K562 (cell line): ENCODE data around the gene SLFN5. TPM values are rescaled to one million over a fixed set of nuclear protein-coding genes. Genes with fewer than 3 reads are reported as not detected.

Source experiments
- ATAC-seq: fragments of 200-7000 bp; cut with Tn5 transposase; 3 replicates; pipeline ENCODE4 v1.9.1; 2020; ENCODE audit warnings: moderate library complexity
- Bru-seq: library from RNA; stranded (reverse); fragments of 400-500 nt; gene quantifications from one replicate; lab custom pipeline; 2021; lab: Mats Ljungman, UMichigan
- BruChase-seq, 2 experiments: library from RNA; stranded (reverse); fragments of 400-500 nt; gene quantifications; one replicate each; lab custom pipeline; 2021; lab: Mats Ljungman, UMichigan
- BruUV-seq: library from RNA; stranded (reverse); fragments of 400-500 nt; replicated peaks from 2 replicates; lab custom pipeline; 2021; lab: Mats Ljungman, UMichigan
- CTCF ChIA-PET: fragments of 300-600 bp; formaldehyde crosslinking; extraction: SDS; loops from one replicate; lab custom pipeline; 2021; ENCODE audit warnings: low intra/inter-chr PET ratio; lab: Yijun Ruan, JAX
- POLR2A ChIA-PET: fragments of 300-600, 350-650 bp; sonication (Branson Sonifier 250); formaldehyde crosslinking; extraction: SDS; loops from one replicate; lab custom pipeline; 2021; ENCODE audit warnings: antibody characterized with exemption, inconsistent platforms; lab: Yijun Ruan, JAX
- DNase-seq, 4 experiments: peaks; one replicate each; pipeline versions ENCODE4 v3.0.0 to v3.0.0-alpha.2; 2011 to 2018; ENCODE audit warnings: low spot score in 3 of 4, mixed read lengths in 3 of 4; ENCODE audit errors: extremely low read depth in 1 of 4
- FAIRE-seq: peaks from 2 replicates; lab custom pipeline; 2011; peaks lifted over from hg19 to GRCh38; lab: Jason Lieb, UNC
- H2AFZ ChIP-seq: 2 replicates; pipeline ENCODE4 v1.6.0; 2011; ENCODE audit warnings: low read depth, low read length, control low read depth, inconsistent platforms
- H3K27ac ChIP-seq: fragments of 200-600 bp; 3 replicates; pipeline ENCODE4 v1.8.0; 2011; ENCODE audit warnings: low read depth, mild to moderate bottlenecking, control low read depth, inconsistent platforms, low read length, moderate library complexity, mixed read lengths; ENCODE audit errors: extremely low read depth
- H3K27me3 ChIP-seq, 2 experiments: fragments of 300-600 bp in 1 of 2; 2 replicates in 1 of 2; 3 replicates in 1 of 2; pipeline versions ENCODE4 v1.6.0 to v1.8.0; 2011; ENCODE audit warnings: inconsistent platforms in 2 of 2, low read length in 2 of 2, mild to moderate bottlenecking in 1 of 2, mixed read lengths in 1 of 2, moderate library complexity in 1 of 2; ENCODE audit not compliant: control insufficient read depth in 2 of 2, insufficient read depth in 2 of 2
- H3K36me3 ChIP-seq: fragments of 300-600 bp; 3 replicates; pipeline ENCODE4 v1.8.0; 2011; ENCODE audit warnings: mild to moderate bottlenecking, low read length, inconsistent platforms; ENCODE audit not compliant: control insufficient read depth, insufficient read depth
- H3K4me1 ChIP-seq, 2 experiments: fragments of 200-600 bp in 1 of 2; replicated peaks in 1 of 2; 2 replicates in 1 of 2; 3 replicates in 1 of 2; pipeline versions ENCODE4 v1.5.1 to v1.8.0; 2011; ENCODE audit warnings: inconsistent platforms in 2 of 2, low read length in 2 of 2, mild to moderate bottlenecking in 1 of 2, mixed read lengths in 1 of 2, moderate library complexity in 1 of 2; ENCODE audit not compliant: control insufficient read depth in 2 of 2, insufficient read depth in 2 of 2
- H3K4me2 ChIP-seq: 2 replicates; pipeline ENCODE4 v1.6.1; 2011; ENCODE audit warnings: low read length, control low read depth, inconsistent platforms, mixed read lengths; ENCODE audit not compliant: insufficient read depth
- H3K4me3 ChIP-seq: fragments of 200-600 bp; sonication (generic), shearing (Covaris generic); 2 replicates; pipeline ENCODE4 v1.5.1; 2016; ENCODE audit warnings: control low read depth, inconsistent platforms
- H3K79me2 ChIP-seq: fragments of 200-600 bp; 3 replicates; pipeline ENCODE4 v1.8.0; 2011; ENCODE audit warnings: low read length, inconsistent platforms; ENCODE audit not compliant: control insufficient read depth, insufficient read depth
- H3K9ac ChIP-seq, 2 experiments: 2 replicates each; pipeline versions ENCODE4 v1.6.0 to v1.6.1; 2011; ENCODE audit warnings: low read depth in 2 of 2, low read length in 2 of 2, control low read depth in 1 of 2, inconsistent platforms in 1 of 2, mild to moderate bottlenecking in 1 of 2, mixed read lengths in 1 of 2; ENCODE audit not compliant: insufficient read depth in 1 of 2
- H3K9me1 ChIP-seq: one replicate; pipeline ENCODE4 v1.6.0; 2011; ENCODE audit warnings: inconsistent platforms, mild to moderate bottlenecking, low read length, moderate library complexity; ENCODE audit not compliant: control insufficient read depth, insufficient read depth
- H3K9me3 ChIP-seq: replicated peaks from 2 replicates; pipeline ENCODE4 v1.5.1; 2011; ENCODE audit warnings: low read depth, low read length, inconsistent platforms; ENCODE audit not compliant: control insufficient read depth, insufficient read depth
- H4K20me1 ChIP-seq: replicated peaks from 2 replicates; pipeline ENCODE4 v1.6.1; 2011; ENCODE audit warnings: low read length, inconsistent platforms, mixed read lengths; ENCODE audit not compliant: control insufficient read depth, insufficient read depth
- NFYB ChIP-seq: IDR thresholded peaks from 2 replicates; pipeline ENCODE4 v1.6.1; 2011; ENCODE audit warnings: mild to moderate bottlenecking, moderate library complexity; ENCODE audit not compliant: insufficient read length; ENCODE audit errors: extremely low read depth
- PKNOX1 ChIP-seq: fragments of 450-650 bp; IDR thresholded peaks from 2 replicates; pipeline ENCODE4 v1.6.1; 2016
- POLR2G ChIP-seq: fragments of 200-400 bp; formaldehyde crosslinking; IDR thresholded peaks from 2 replicates; pipeline ENCODE4 v1.6.1; 2017; ENCODE audit warnings: low read depth, mild to moderate bottlenecking, antibody characterized with exemption, low read length, moderate library complexity
- ZNF263 ChIP-seq: sonication (generic); formaldehyde crosslinking; IDR thresholded peaks from 2 replicates; pipeline ENCODE4 v1.8.0; 2022; ENCODE audit warnings: mild to moderate bottlenecking, missing genetic modification reagents, borderline replicate concordance
- ZNF395 ChIP-seq: fragments of 200-800 bp; sonication (Bioruptor generic); IDR thresholded peaks from 2 replicates; pipeline ENCODE4 v1.6.1; 2017; ENCODE audit warnings: missing genetic modification characterization, missing compliant biosample characterization
- ZNF57 ChIP-seq: fragments of 450-650 bp; formaldehyde crosslinking; IDR thresholded peaks from 2 replicates; pipeline ENCODE4 v1.4.0; 2020; ENCODE audit warnings: mild to moderate bottlenecking, moderate library complexity
- WGBS: fragments of 100-300 bp; shearing (Covaris generic); methylation state at CpG from one replicate; pipeline ENCODE4 v1.1.6; 2016; ENCODE audit warnings: low coverage, mixed read lengths; ENCODE audit not compliant: insufficient coverage; ENCODE audit errors: missing lambda C conversion rate; 5-methylcytosine and 5-hydroxymethylcytosine counted together
- in situ Hi-C: fragments of 300-500 bp; cut with MboI; formaldehyde crosslinking; loops from 4 replicates; pipeline ENCODE4 v1.15.0; 2018; ENCODE audit warnings: inconsistent platforms, mixed read lengths
- intact Hi-C: fragments of 100-400 bp; cut with micrococcal nuclease; formaldehyde crosslinking; loops from 2 replicates; pipeline ENCODE4 v1.14.2; 2022
- long read RNA-seq, 3 experiments: library from polyadenylated mRNA in 2 of 3; library from RNA in 1 of 3; unstranded in 2 of 3; stranded (forward) in 1 of 3; transcript quantifications; one replicate each; pipeline ENCODE4 v2.0.0, GENCODE V29; 2019 to 2022
- polyA minus RNA-seq, 3 experiments: library from RNA; depleted of rRNA, polyadenylated mRNA; stranded (reverse); fragments of >200 nt; gene quantifications; 2 replicates each; pipeline ENCODE4 v1.2.3, GENCODE V29; 2011
- polyA plus RNA-seq, 8 experiments: library from polyadenylated mRNA; depleted of rRNA in 4 of 8; stranded (reverse) in 5 of 8; unstranded in 3 of 8; fragments of >200 nt; fragmentation: Nextera tagmentation in 2 of 8; fragmentation: Illumina TruSeq in 1 of 8; extraction: Ambion mirVana in 2 of 8; extraction: Trizol in 1 of 8; gene quantifications; 2 replicates each; pipeline versions ENCODE4 v1.2.1 to v1.2.3, GENCODE V29; 2011 to 2014; ENCODE audit warnings: inconsistent platforms in 1 of 8, missing spikeins in 1 of 8
- total RNA-seq, 7 experiments: library from RNA; depleted of rRNA in 6 of 7; stranded (reverse); fragments of >200 nt in 6 of 7; fragmentation: Illumina TruSeq in 2 of 7; extraction: Trizol in 2 of 7; gene quantifications; 2 replicates each; pipeline versions ENCODE4 v1.2.1 to v1.2.3, GENCODE V29; 2011 to 2021; ENCODE audit warnings: low replicate concordance in 1 of 7
- TF ChIP-seq, protein P1 (sequence below), 2 experiments: IDR thresholded peaks in 1 of 2; conservative IDR thresholded peaks in 1 of 2; 2 replicates each; pipeline ENCODE4 v1.6.1; 2016; ENCODE audit warnings: low read depth in 2 of 2, mild to moderate bottlenecking in 1 of 2, missing compliant biosample characterization in 1 of 2, missing genetic modification characterization in 1 of 2, moderate library complexity in 1 of 2
- TF ChIP-seq, protein P2 (sequence below): fragments of 200-800 bp; sonication (Bioruptor generic); IDR thresholded peaks from 2 replicates; pipeline ENCODE4 v1.6.1; 2017; ENCODE audit warnings: missing genetic modification characterization, missing compliant biosample characterization

Gene SLFN5
- total RNA-seq (2011; cell fraction: chromatin; rRNA removed; ENCODE audit: low replicate concordance): 0.35 TPM in 1 of 2 replicates, not detected in the other
- not detected in 2 replicates for total RNA-seq (2011; cell fraction: nucleolus; rRNA removed)
- 0.15 TPM in 1 of 2 replicates, not detected in the other for total RNA-seq (2011; cell fraction: nucleoplasm; rRNA removed)
- under 0.01 and 0.08 TPM in 2 replicates for total RNA-seq (2014; rRNA removed)
- 0.06 and 0.07 TPM in 2 replicates for total RNA-seq (2014; rRNA removed; fragmentation: Illumina TruSeq; extraction: Trizol)
- total RNA-seq (2015; rRNA removed; fragmentation: Illumina TruSeq; extraction: Trizol): 0.11 TPM in 2 replicates
- 0.18 and 0.20 TPM in 2 replicates for total RNA-seq (2021)
- 0.01 TPM in 1 of 2 replicates, not detected in the other for polyA plus RNA-seq (2011; rRNA removed)
- not detected in 2 replicates for polyA plus RNA-seq (2011; cell fraction: cytosol; rRNA removed)
- polyA plus RNA-seq (2011; cell fraction: nucleus; rRNA removed): not detected in 2 replicates
- 0.04 and 0.91 TPM in 2 replicates for polyA plus RNA-seq (2012)
- polyA plus RNA-seq (2014; fragmentation: Illumina TruSeq; extraction: Trizol): 0.01 and 0.11 TPM in 2 replicates
- polyA plus RNA-seq (2014; fragmentation: Nextera tagmentation; extraction: Ambion mirVana): under 1 TPM in 1 of 2 experiments, not detected in 1; 0.10 TPM
- polyA plus RNA-seq (2014; rRNA removed): 0.01 TPM in 2 replicates
- 0.07 TPM in 1 of 2 replicates, not detected in the other for polyA minus RNA-seq (2011; rRNA and poly(A)+ RNA removed)
- polyA minus RNA-seq (2011; cell fraction: cytosol; rRNA and poly(A)+ RNA removed): not detected in 2 replicates
- polyA minus RNA-seq (2011; cell fraction: nucleus; rRNA and poly(A)+ RNA removed): 0.13 TPM in 1 of 2 replicates, not detected in the other
- percentile 28 among the genes with signal in this experiment for Bru-seq, nascent RNA
- percentile 23 among the genes with signal in this experiment for BruChase-seq, experiment 1, labeled RNA remaining after a 2-hour chase
- percentile 31 among the genes with signal in this experiment for BruChase-seq, experiment 2, labeled RNA remaining after a 6-hour chase
- long read RNA-seq, experiment 1: 0 reads
- long read RNA-seq, experiment 2: 0 reads
- long read RNA-seq, experiment 3: 0 reads

GRCh38 chr17:35242805-35243560, at the start of gene SLFN5:
TSS of gene SLFN5 (plus strand) at chr17:35243072. CDS start at chr17:35258691, 15,619 bp downstream.
- Histone ChIP-seq H3K79me2 (no peaks in the 10 kb centered on the region), H3K9me1 (no peaks in the 10 kb centered on the region), H3K9ac (peak within 1 kb of the TSS in 1 of 2 experiments; percentile 60; a peak in 1 of 4 replicates), H4K20me1 (no peaks in the 10 kb centered on the region), H3K4me1 (peaks cover 3 to 12% of the 10 kb centered on the region in 2 experiments; a peak in 4 of 5 replicates), H2AFZ (peak within 1 kb of the TSS; percentile 56; the same call in 1 of the 2 replicates), H3K27me3 (peaks cover 6 to 31% of the 10 kb centered on the region in 2 experiments; a peak in 4 of 5 replicates), H3K4me2 (peak within 1 kb of the TSS; percentile 36), H3K27ac (no peak within 1 kb of the TSS), H3K4me3 (peak within 1 kb of the TSS; percentile 36), H3K9me3 (no peaks in the 10 kb centered on the region), H3K36me3 (no peaks in the 10 kb centered on the region)
- DNase-seq (peak; percentile 50 to 79 (median 70)), FAIRE-seq (no peak), ATAC-seq (peak; percentile 92)
- ChIA-PET CTCF (no interaction called here), POLR2A (no interaction called here)
- BruUV-seq: no TSS peak
- 2% methylated on average over 30 of the region's 44 CpGs for WGBS
- in situ Hi-C loops (no loop called here), intact Hi-C loops (no loop called here)
- TF ChIP-seq, protein P1, sequence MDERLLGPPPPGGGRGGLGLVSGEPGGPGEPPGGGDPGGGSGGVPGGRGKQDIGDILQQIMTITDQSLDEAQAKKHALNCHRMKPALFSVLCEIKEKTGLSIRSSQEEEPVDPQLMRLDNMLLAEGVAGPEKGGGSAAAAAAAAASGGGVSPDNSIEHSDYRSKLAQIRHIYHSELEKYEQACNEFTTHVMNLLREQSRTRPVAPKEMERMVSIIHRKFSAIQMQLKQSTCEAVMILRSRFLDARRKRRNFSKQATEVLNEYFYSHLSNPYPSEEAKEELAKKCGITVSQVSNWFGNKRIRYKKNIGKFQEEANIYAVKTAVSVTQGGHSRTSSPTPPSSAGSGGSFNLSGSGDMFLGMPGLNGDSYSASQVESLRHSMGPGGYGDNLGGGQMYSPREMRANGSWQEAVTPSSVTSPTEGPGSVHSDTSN (CRISPR knock-in tag; IDR thresholded peaks at IDR 0.05; ENCODE audit: low read depth): peak; percentile 71
- TF ChIP-seq, protein P1 (tag; conservative IDR thresholded peaks at IDR 0.05; ENCODE audit: low read depth): peak; percentile 94
- no peak for TF ChIP-seq ZNF57 (CRISPR knock-in tag)
- TF ChIP-seq PKNOX1: peak; percentile 98
- peak; percentile 53 for TF ChIP-seq POLR2G
- TF ChIP-seq NFYB: peak; percentile 71
- TF ChIP-seq ZNF263 (CRISPR knock-in tag): peak; percentile 46; the same call in 1 of the 2 replicates
- TF ChIP-seq, protein P2, sequence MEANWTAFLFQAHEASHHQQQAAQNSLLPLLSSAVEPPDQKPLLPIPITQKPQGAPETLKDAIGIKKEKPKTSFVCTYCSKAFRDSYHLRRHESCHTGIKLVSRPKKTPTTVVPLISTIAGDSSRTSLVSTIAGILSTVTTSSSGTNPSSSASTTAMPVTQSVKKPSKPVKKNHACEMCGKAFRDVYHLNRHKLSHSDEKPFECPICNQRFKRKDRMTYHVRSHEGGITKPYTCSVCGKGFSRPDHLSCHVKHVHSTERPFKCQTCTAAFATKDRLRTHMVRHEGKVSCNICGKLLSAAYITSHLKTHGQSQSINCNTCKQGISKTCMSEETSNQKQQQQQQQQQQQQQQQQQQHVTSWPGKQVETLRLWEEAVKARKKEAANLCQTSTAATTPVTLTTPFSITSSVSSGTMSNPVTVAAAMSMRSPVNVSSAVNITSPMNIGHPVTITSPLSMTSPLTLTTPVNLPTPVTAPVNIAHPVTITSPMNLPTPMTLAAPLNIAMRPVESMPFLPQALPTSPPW (CRISPR knock-in tag): peak; percentile 42; the same call in 1 of the 2 replicates
- TF ChIP-seq ZNF395: no peak
